ENCODE measurements around the gene LARP4B.

The LARP4B gene

DNA sequence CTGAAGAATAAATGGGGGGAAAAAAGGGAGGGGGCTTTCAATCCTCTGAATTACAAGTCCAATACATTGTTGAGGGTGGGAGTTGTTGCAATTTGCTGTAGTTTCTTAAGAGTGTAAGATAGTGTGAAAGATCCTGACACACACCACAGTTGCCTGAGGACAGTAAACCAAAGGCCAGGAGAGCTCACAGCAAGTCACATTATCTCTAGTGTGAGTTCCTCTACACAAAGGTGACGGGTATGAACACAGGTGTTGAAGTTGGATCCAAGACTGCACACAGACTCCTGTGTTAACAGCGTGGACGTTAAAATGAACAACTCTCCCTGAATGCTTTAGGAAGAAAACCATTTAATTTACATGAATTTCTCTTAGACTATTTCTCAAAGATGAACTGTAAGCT is 12.0 kb downstream of the LARP4B start:
- H3K4me1 ChIP-seq (ENCODE audit: control insufficient read depth, insufficient read depth, low read length): no peaks in the 10 kb centered on the region
- H3K27me3 ChIP-seq (ENCODE audit: control insufficient read depth, insufficient read depth, low read length): no peaks in the 10 kb centered on the region
- no peak overlapping the region for H3K9ac ChIP-seq (ENCODE audit: low read depth, low read length)
- no peaks in the 10 kb centered on the region for H3K36me3 ChIP-seq (ENCODE audit: control insufficient read depth, insufficient read depth, low read length)
- no peak overlapping the region for H3K4me3 ChIP-seq (ENCODE audit: low read depth, low read length)
- H3K9me3 ChIP-seq (ENCODE audit: control insufficient read depth, insufficient read depth, low read length): no peaks in the 10 kb centered on the region

DNA sequence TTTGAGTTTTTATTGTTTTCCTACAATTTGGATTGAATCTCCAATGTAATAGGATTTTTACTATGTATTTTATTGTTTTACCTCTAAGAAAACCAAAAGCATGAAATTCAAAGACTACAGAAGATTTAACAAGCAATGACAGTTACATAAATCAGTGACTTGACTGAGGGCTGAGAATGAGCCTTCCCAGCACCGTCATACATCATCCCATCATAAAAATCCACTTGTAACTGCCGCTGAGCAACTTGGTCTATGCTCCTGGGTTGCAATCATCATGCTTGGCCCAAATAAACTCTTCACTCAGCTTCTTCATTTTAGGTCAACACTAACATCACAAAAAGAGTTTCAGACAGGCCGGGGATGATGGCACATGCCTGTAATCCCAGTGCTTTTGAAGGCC is 13.5 kb downstream of the LARP4B start:
- no peak overlapping the region for H3K4me3 ChIP-seq (ENCODE audit: low read depth, low read length)
- no peaks in the 10 kb centered on the region for H3K36me3 ChIP-seq (ENCODE audit: control insufficient read depth, insufficient read depth, low read length)
- no peak overlapping the region for H3K9ac ChIP-seq (ENCODE audit: low read depth, low read length)
- H3K27me3 ChIP-seq (ENCODE audit: control insufficient read depth, insufficient read depth, low read length): no peaks in the 10 kb centered on the region
- H3K9me3 ChIP-seq (ENCODE audit: control insufficient read depth, insufficient read depth, low read length): no peaks in the 10 kb centered on the region
- H3K4me1 ChIP-seq (ENCODE audit: control insufficient read depth, insufficient read depth, low read length): no peaks in the 10 kb centered on the region

DNA sequence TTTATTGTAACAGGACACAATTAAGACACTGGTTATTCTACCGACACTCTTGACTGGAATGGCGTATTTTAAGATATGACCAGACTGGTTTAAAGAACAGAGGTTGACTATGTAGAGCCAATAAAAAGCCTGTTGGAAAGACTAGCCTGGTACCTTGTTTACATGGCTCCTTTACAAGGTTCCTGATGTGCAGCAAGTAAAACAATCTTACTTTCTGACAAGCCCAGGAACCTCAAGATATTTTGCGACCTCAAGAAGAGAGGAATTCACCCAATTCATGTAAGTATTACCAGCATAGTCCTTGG is 14.1 kb downstream of the LARP4B start:
- Histone ChIP-seq H3K36me3 (ENCODE audit: control insufficient read depth, insufficient read depth, low read length) (no peaks in the 10 kb centered on the region), H3K9me3 (ENCODE audit: control insufficient read depth, insufficient read depth, low read length) (no peaks in the 10 kb centered on the region), H3K9ac (ENCODE audit: low read depth, low read length) (no peak overlapping the region)

DNA sequence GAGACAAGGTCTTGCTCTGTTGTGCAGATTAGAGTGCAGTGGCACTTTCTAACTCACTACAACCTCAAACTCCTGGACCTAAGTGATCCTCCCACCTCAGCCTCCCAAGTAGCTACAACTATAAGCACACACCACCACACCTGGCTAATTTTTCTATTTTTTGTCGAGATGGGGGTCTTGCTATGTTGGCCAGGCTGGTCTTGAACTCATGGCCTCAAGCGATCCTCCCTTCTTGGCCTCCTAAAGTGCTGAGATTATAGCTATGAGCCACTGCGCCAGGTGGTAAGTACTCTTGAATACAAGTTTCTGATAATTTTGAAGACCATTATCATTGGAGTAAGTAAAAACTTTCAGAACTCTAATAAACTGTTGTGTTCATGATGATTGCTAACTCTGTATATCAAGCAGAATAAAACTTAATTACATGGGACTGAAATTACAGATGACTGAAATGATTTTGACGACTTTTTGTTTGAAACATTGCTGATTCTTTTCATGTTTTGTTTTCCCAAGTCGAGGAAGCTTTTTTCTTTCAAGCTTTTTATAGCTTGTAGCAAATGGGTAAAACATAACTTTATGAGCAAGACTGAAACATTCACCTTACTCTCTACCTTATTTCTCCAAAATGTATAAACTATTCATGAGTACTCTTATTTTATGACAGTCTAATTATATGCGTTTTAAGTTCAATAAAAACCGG is 14.6 kb downstream of the LARP4B start:
- Histone ChIP-seq H3K4me3 (ENCODE audit: low read depth, low read length) (no peak overlapping the region), H3K27me3 (ENCODE audit: control insufficient read depth, insufficient read depth, low read length) (no peaks in the 10 kb centered on the region), H3K9me3 (ENCODE audit: control insufficient read depth, insufficient read depth, low read length) (no peaks in the 10 kb centered on the region), H3K9ac (ENCODE audit: low read depth, low read length) (no peak overlapping the region), H3K36me3 (ENCODE audit: control insufficient read depth, insufficient read depth, low read length) (no peaks in the 10 kb centered on the region), H3K4me1 (ENCODE audit: control insufficient read depth, insufficient read depth, low read length) (no peaks in the 10 kb centered on the region)

More for the DNA sequence above, 14.1 kb downstream of the LARP4B start:
- H3K4me3 ChIP-seq (ENCODE audit: low read depth, low read length): no peak overlapping the region
- H3K27me3 ChIP-seq (ENCODE audit: control insufficient read depth, insufficient read depth, low read length): no peaks in the 10 kb centered on the region
- no peaks in the 10 kb centered on the region for H3K4me1 ChIP-seq (ENCODE audit: control insufficient read depth, insufficient read depth, low read length)

DNA sequence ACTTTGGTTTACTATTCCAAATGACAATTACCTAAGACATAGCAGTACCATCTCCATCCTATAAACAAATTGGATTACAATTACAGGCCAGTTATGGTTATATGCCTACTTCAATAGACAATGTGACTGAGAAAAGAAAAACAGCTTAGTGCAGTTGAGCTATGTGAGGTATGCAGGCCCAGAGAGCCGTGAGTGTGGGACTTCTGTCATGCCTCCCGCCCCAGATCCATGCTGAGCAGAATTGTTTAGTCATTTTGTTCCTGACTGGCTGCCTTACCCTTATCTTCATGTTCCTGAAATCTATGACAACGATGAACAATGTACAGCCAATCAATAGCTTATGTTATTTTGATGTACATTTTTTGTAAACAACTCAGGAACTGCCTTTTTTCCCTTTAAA is 21.7 kb downstream of the LARP4B start:
- no peaks in the 10 kb centered on the region for H3K9me3 ChIP-seq (ENCODE audit: control insufficient read depth, insufficient read depth, low read length)
- no peak overlapping the region for H3K4me3 ChIP-seq (ENCODE audit: low read depth, low read length)
- no peaks in the 10 kb centered on the region for H3K36me3 ChIP-seq (ENCODE audit: control insufficient read depth, insufficient read depth, low read length)
- H3K9ac ChIP-seq (ENCODE audit: low read depth, low read length): no peak overlapping the region
- no peaks in the 10 kb centered on the region for H3K27me3 ChIP-seq (ENCODE audit: control insufficient read depth, insufficient read depth, low read length)
- H3K4me1 ChIP-seq (ENCODE audit: control insufficient read depth, insufficient read depth, low read length): no peaks in the 10 kb centered on the region

DNA sequence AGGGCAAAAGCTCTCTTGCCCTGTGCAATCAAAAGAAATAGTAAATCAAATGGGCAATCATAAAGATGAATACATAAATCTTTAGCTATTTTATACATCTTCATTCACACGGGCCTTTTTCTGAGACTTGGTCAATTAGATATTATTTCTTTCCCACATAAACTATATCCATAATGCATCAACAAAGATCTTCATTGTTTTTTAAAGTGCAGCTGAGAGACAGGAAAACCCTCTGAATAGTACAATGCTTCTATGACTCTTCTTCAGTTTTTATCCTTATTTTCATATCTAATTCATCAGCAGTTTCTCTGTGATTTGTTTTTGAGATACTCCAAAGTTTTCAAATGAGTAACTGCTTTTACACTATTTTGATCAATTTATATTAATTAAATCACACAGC is 25.5 kb downstream of the LARP4B start:
- H3K36me3 ChIP-seq (ENCODE audit: control insufficient read depth, insufficient read depth, low read length): no peaks in the 10 kb centered on the region
- no peaks in the 10 kb centered on the region for H3K9me3 ChIP-seq (ENCODE audit: control insufficient read depth, insufficient read depth, low read length)
- no peaks in the 10 kb centered on the region for H3K27me3 ChIP-seq (ENCODE audit: control insufficient read depth, insufficient read depth, low read length)
- no peak overlapping the region for H3K4me3 ChIP-seq (ENCODE audit: low read depth, low read length)
- no peak overlapping the region for H3K9ac ChIP-seq (ENCODE audit: low read depth, low read length)
- no peaks in the 10 kb centered on the region for H3K4me1 ChIP-seq (ENCODE audit: control insufficient read depth, insufficient read depth, low read length)

DNA sequence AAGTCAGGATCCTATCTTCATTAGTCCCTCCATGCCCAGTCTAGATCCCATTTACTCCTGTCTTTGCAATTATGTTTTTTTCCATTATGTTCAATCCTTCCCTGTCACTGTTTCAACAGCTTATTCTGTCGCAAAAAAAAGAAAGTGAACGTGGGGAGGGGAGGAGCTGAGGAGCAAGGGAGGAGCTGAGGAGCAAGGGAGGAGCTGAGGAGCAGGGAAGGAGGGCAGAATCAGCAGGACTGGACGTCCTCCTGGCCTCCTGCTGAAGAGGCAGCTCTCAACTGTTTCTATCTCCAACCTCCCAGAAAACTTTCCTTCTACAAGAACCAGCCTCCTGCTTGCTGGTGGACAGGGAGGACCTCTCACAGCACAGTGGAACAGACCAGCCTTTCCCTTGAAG is 26.0 kb downstream of the LARP4B start:
- Histone ChIP-seq H3K4me3 (ENCODE audit: low read depth, low read length) (no peak overlapping the region), H3K9ac (ENCODE audit: low read depth, low read length) (no peak overlapping the region), H3K9me3 (ENCODE audit: control insufficient read depth, insufficient read depth, low read length) (no peaks in the 10 kb centered on the region), H3K27me3 (ENCODE audit: control insufficient read depth, insufficient read depth, low read length) (no peaks in the 10 kb centered on the region), H3K36me3 (ENCODE audit: control insufficient read depth, insufficient read depth, low read length) (no peaks in the 10 kb centered on the region), H3K4me1 (ENCODE audit: control insufficient read depth, insufficient read depth, low read length) (no peaks in the 10 kb centered on the region)

DNA sequence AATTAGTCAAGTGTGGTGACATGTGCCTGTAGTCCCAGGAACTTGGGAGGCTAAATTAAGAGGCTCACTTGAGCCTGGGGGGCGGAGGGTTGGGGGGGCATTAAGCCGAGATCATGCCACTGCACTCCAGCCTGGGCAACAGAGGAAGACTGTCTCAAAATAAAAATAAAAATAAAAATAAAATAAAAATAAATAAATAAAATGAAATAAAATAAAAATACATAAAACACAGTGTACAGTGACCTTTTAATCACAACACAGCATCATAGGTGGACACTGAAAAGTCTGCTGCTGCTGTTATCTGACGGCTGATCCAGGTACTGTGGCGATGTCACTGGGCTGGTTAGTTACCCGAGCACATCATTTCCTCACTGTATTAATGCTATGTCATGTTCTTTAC is 27.1 kb downstream of the LARP4B start:
- Histone ChIP-seq H3K9ac (ENCODE audit: low read depth, low read length) (no peak overlapping the region), H3K4me3 (ENCODE audit: low read depth, low read length) (no peak overlapping the region)

DNA sequence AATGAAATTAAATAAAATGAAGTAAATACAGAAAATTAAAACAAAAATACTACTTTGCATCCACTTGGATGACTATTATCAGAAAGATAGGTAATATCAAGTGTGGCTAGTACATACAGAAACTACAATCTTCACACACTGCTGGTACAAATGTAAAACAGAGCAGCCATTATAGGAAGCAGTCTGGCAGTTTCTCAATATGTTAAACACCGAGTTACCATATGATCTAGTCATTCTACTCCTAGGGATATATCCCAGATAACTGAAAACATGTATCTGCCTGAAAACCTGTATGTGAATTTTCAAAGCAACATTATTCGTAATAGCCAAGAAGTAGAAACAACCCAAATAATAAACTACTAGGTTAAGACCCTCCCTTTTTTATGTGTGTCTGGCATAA is 33.4 kb downstream of the LARP4B start:
- Histone ChIP-seq H3K9ac (ENCODE audit: low read depth, low read length) (no peak overlapping the region), H3K36me3 (ENCODE audit: control insufficient read depth, insufficient read depth, low read length) (no peaks in the 10 kb centered on the region)

More for the DNA sequence above, 27.1 kb downstream of the LARP4B start:
- no peaks in the 10 kb centered on the region for H3K36me3 ChIP-seq (ENCODE audit: control insufficient read depth, insufficient read depth, low read length)
- no peaks in the 10 kb centered on the region for H3K4me1 ChIP-seq (ENCODE audit: control insufficient read depth, insufficient read depth, low read length)
- no peaks in the 10 kb centered on the region for H3K9me3 ChIP-seq (ENCODE audit: control insufficient read depth, insufficient read depth, low read length)
- no peaks in the 10 kb centered on the region for H3K27me3 ChIP-seq (ENCODE audit: control insufficient read depth, insufficient read depth, low read length)

DNA sequence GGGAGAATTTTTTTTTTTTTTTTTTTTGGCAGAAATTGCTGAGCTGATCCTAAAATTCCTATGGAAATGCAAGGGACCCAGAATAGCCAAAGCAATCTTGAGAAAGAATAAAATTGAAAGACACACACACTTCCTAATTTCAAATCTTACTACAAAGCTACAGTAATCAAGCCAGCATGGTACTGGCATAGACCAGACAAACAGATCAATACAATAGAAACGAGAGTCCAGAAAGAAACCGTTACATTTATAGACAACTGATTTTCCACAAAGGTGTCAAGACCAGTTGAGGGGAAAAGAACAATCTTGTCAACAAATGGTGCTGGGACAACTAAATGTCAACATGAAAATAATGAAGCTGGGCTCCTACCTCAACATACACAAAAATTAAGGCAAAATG is 34.5 kb downstream of the LARP4B start:
- no peak overlapping the region for H3K9ac ChIP-seq (ENCODE audit: low read depth, low read length)
- H3K4me3 ChIP-seq (ENCODE audit: low read depth, low read length): no peak overlapping the region
- no peaks in the 10 kb centered on the region for H3K4me1 ChIP-seq (ENCODE audit: control insufficient read depth, insufficient read depth, low read length)
- no peaks in the 10 kb centered on the region for H3K9me3 ChIP-seq (ENCODE audit: control insufficient read depth, insufficient read depth, low read length)
- H3K27me3 ChIP-seq (ENCODE audit: control insufficient read depth, insufficient read depth, low read length): no peaks in the 10 kb centered on the region
- H3K36me3 ChIP-seq (ENCODE audit: control insufficient read depth, insufficient read depth, low read length): no peaks in the 10 kb centered on the region

More for the DNA sequence above, 33.4 kb downstream of the LARP4B start:
- Histone ChIP-seq H3K27me3 (ENCODE audit: control insufficient read depth, insufficient read depth, low read length) (no peaks in the 10 kb centered on the region), H3K4me1 (ENCODE audit: control insufficient read depth, insufficient read depth, low read length) (no peaks in the 10 kb centered on the region), H3K4me3 (ENCODE audit: low read depth, low read length) (no peak overlapping the region), H3K9me3 (ENCODE audit: control insufficient read depth, insufficient read depth, low read length) (no peaks in the 10 kb centered on the region)

DNA sequence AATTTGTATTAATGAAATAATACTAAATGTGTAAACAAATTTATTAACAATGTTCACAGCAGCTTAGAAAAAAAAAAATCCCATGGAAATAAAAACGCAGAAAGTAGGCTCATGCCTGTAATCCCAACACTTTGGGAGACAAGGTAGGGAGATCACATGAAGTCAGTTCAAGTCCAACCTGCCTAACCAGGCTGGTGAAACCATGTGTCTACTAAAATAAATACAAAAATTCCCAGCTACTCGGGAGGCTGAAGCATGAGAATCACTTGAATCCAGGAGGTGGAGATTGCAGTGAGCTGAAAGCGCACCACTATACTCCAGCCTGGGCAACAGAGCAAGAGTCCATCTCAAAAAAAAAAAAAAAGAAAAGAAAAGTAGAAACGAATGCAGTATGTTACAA is 36.2 kb downstream of the LARP4B start:
- Histone ChIP-seq H3K9ac (ENCODE audit: low read depth, low read length) (no peak overlapping the region), H3K27me3 (ENCODE audit: control insufficient read depth, insufficient read depth, low read length) (no peaks in the 10 kb centered on the region), H3K4me1 (ENCODE audit: control insufficient read depth, insufficient read depth, low read length) (no peaks in the 10 kb centered on the region), H3K4me3 (ENCODE audit: low read depth, low read length) (no peak overlapping the region), H3K9me3 (ENCODE audit: control insufficient read depth, insufficient read depth, low read length) (no peaks in the 10 kb centered on the region), H3K36me3 (ENCODE audit: control insufficient read depth, insufficient read depth, low read length) (no peaks in the 10 kb centered on the region)

DNA sequence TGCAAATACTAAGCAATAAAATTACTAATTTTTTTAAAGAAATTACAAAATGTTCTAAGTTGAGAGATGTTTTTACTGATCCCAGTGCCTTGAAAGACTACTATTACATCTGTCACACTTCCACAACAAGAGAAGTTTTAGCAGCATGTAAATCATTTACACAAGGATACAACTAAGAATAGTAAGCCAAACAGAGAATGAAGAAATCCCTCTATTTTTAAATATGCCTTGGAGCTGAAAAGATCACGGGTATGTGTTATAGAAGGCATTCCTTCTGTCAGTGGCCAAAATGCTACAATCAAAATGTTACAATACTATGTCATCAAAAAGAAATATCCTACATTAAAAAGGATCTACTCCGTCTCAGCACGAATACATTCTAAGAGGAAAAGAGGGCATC is 52.6 kb downstream of the LARP4B start:
- Histone ChIP-seq H3K4me1 (ENCODE audit: control insufficient read depth, insufficient read depth, low read length) (no peaks in the 10 kb centered on the region), H3K4me3 (ENCODE audit: low read depth, low read length) (no peak overlapping the region), H3K9me3 (ENCODE audit: control insufficient read depth, insufficient read depth, low read length) (no peaks in the 10 kb centered on the region), H3K36me3 (ENCODE audit: control insufficient read depth, insufficient read depth, low read length) (peaks cover 11% of the 10 kb centered on the region), H3K9ac (ENCODE audit: low read depth, low read length) (no peak overlapping the region), H3K27me3 (ENCODE audit: control insufficient read depth, insufficient read depth, low read length) (no peaks in the 10 kb centered on the region)
